Spleen (tissue), 7 donors: ENCODE data around the gene PALM3.

ENCODE experiments used
- CTCF ChIP-seq, 11 experiments: fragments of 200-600 bp in 7 of 11; fragments of 450-650 bp in 4 of 11; sonication (generic) in 4 of 11; IDR thresholded peaks in 8 of 11; conservative IDR thresholded peaks in 3 of 11; 1 replicate in 7 of 11; 2 replicates in 4 of 11; pipeline versions ENCODE4 v1.4.0 to v1.8.0; 2016 to 2021; ENCODE audit warnings: antibody characterized with exemption in 11 of 11, inconsistent platforms in 4 of 11, mild to moderate bottlenecking in 1 of 11
- POLR2A ChIP-seq, 3 donors: fragments of 450-650 bp; IDR thresholded peaks; one replicate each; pipeline ENCODE4 v1.5.1; 2017; ENCODE audit warnings: antibody characterized with exemption in 3 of 3, mild to moderate bottlenecking in 1 of 3
- donor health status: DM: no; HTN: no; CAD: no; lungs with moderate emphysema.
- donor health status: DM: no; HTN: no; CAD: no.
- donor health status: DM: no; HTN: no; CAD: no.

GRCh38 chr19:14052470-14052869 is 9.4 kb downstream of the PALM3 start:
- no peak for TF ChIP-seq CTCF (IDR thresholded peaks at IDR 0.05 in 8 of 11, conservative IDR thresholded peaks at IDR 0.05 in 3 of 11)
- no peak for TF ChIP-seq POLR2A (IDR thresholded peaks at IDR 0.05)
